ENCODE measurements around the gene MAP3K2.

DNA sequence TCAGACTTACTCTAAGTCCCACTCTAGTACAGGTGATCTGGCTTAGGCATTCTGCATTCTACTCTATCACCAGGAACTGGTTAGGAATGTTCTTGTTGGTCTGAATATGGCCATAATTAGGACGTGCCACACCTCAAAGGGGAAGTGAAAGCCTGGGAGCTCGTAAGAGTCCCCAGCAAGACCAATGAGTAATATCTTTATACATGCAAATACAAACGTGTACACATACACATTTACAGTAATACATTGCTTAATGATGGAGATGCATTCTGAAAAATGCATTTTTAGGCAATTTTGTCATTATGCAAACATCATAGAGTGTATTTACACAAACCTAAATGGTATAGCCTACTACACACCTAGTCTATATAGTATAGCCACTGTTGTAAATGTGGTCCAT, 74.4 kb downstream of the MAP3K2 start:
- TF ChIP-seq, protein P1, sequence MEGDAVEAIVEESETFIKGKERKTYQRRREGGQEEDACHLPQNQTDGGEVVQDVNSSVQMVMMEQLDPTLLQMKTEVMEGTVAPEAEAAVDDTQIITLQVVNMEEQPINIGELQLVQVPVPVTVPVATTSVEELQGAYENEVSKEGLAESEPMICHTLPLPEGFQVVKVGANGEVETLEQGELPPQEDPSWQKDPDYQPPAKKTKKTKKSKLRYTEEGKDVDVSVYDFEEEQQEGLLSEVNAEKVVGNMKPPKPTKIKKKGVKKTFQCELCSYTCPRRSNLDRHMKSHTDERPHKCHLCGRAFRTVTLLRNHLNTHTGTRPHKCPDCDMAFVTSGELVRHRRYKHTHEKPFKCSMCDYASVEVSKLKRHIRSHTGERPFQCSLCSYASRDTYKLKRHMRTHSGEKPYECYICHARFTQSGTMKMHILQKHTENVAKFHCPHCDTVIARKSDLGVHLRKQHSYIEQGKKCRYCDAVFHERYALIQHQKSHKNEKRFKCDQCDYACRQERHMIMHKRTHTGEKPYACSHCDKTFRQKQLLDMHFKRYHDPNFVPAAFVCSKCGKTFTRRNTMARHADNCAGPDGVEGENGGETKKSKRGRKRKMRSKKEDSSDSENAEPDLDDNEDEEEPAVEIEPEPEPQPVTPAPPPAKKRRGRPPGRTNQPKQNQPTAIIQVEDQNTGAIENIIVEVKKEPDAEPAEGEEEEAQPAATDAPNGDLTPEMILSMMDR (IDR thresholded peaks at IDR 0.05; ENCODE audit: extremely low read depth in 1 of 2, insufficient read depth in 1 of 2, low read depth in 1 of 2, low read length in 2 of 2), result no peak
- TF ChIP-seq, protein P2, sequence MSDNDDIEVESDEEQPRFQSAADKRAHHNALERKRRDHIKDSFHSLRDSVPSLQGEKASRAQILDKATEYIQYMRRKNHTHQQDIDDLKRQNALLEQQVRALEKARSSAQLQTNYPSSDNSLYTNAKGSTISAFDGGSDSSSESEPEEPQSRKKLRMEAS (IDR thresholded peaks at IDR 0.05; ENCODE audit: insufficient read depth, insufficient read length), result no peak
- TF ChIP-seq POLR2AphosphoS5 (IDR thresholded peaks at IDR 0.05; ENCODE audit: insufficient read depth, low read depth, low read length) (no peak), EZH2 (IDR thresholded peaks at IDR 0.05; ENCODE audit: borderline replicate concordance, low read depth, low read length, severe bottlenecking) (no peak), POLR2A (IDR thresholded peaks at IDR 0.05; ENCODE audit: low read depth, low read length) (no peak), JUN (IDR thresholded peaks at IDR 0.05; ENCODE audit: borderline replicate concordance, insufficient read depth, insufficient read length, low read depth) (no peak), GATA2 (IDR thresholded peaks at IDR 0.05; ENCODE audit: insufficient read depth, insufficient read length, low read depth, low read length) (no peak), FOS (IDR thresholded peaks at IDR 0.05; ENCODE audit: borderline replicate concordance, insufficient read depth, low read length) (no peak)
